K562 (cell line): ENCODE measurements around the gene TMEM41A. TPM values are rescaled to one million over a fixed set of nuclear protein-coding genes. Genes with fewer than 3 reads are reported as not detected.
A peak's percentile ranks its signal among the peaks of the same experiment; 100 is the strongest.

Source experiments
- ARID1B ChIP-seq: fragments of 450-650 bp; IDR thresholded peaks from 2 replicates; pipeline ENCODE4 v1.6.1; 2016; ENCODE audit warnings: antibody characterized with exemption, mild to moderate bottlenecking, inconsistent platforms
- BDP1 ChIP-seq: IDR thresholded peaks from 3 replicates; pipeline ENCODE4 v1.6.1; 2011; ENCODE audit not compliant: insufficient read length, insufficient read depth
- CBFA2T3 ChIP-seq: fragments of 450-650 bp; IDR thresholded peaks from 2 replicates; pipeline ENCODE4 v1.6.1; 2017
- CEBPB ChIP-seq: fragments of 450-650 bp; IDR thresholded peaks from 2 replicates; pipeline ENCODE4 v1.6.1; 2016; ENCODE audit warnings: missing genetic modification characterization, missing compliant biosample characterization
- DLX4 ChIP-seq: fragments of 250-450 bp; sonication (Bioruptor Pico); IDR thresholded peaks from 2 replicates; pipeline ENCODE4 v1.6.1; 2021; ENCODE audit warnings: mild to moderate bottlenecking
- DMBX1 ChIP-seq: fragments of 250-450 bp; sonication (Bioruptor Pico); IDR thresholded peaks from 2 replicates; pipeline ENCODE4 v1.8.0; 2022; ENCODE audit warnings: inconsistent platforms, mild to moderate bottlenecking, moderate library complexity, borderline replicate concordance
- ELF1 ChIP-seq: fragments of 200-800 bp; sonication (Bioruptor generic); IDR thresholded peaks from 2 replicates; pipeline ENCODE4 v1.6.1; 2016; ENCODE audit warnings: missing genetic modification characterization, missing compliant biosample characterization
- ESRRA ChIP-seq: fragments of 450-650 bp; IDR thresholded peaks from 2 replicates; pipeline ENCODE4 v1.6.1; 2014; ENCODE audit warnings: low read depth, mild to moderate bottlenecking, moderate library complexity, borderline replicate concordance
- FOS ChIP-seq: IDR thresholded peaks from 3 replicates; pipeline ENCODE4 v1.6.1; 2011; ENCODE audit not compliant: insufficient read length; ENCODE audit errors: extremely low read depth
- HCFC1 ChIP-seq: IDR thresholded peaks from 2 replicates; pipeline ENCODE4 v1.6.1; 2012; ENCODE audit warnings: low read depth, low read length, improper control_type of control experiment
- HDAC8 ChIP-seq: fragments of 450-650 bp; IDR thresholded peaks from 2 replicates; pipeline ENCODE4 v1.6.1; 2016; ENCODE audit warnings: mild to moderate bottlenecking, missing genetic modification characterization, moderate library complexity, missing compliant biosample characterization
- L3MBTL2 ChIP-seq: fragments of 450-650 bp; IDR thresholded peaks from 2 replicates; pipeline ENCODE4 v1.6.1; 2016; ENCODE audit warnings: mild to moderate bottlenecking, moderate library complexity
- MNT ChIP-seq, 2 experiments: fragments of 450-650 bp; conservative IDR thresholded peaks; 2 replicates each; pipeline ENCODE4 v1.6.1; 2017; ENCODE audit warnings: mild to moderate bottlenecking in 2 of 2, moderate library complexity in 2 of 2
- MTF1 ChIP-seq: fragments of 250-450 bp; sonication (Bioruptor Pico); IDR thresholded peaks from 2 replicates; pipeline ENCODE4 v1.9.0; 2021; ENCODE audit warnings: moderate library complexity, mild to moderate bottlenecking, inconsistent platforms, borderline replicate concordance
- NFATC3 ChIP-seq: fragments of 450-650 bp; IDR thresholded peaks from 2 replicates; pipeline ENCODE4 v1.6.1; 2017; ENCODE audit warnings: mild to moderate bottlenecking
- PHF8 ChIP-seq: fragments of 200-600 bp; sonication (generic); IDR thresholded peaks from 2 replicates; pipeline ENCODE4 v1.6.1; 2012; ENCODE audit warnings: mixed run types, mild to moderate bottlenecking, inconsistent platforms, low read length, moderate library complexity, borderline replicate concordance
- PYGO2 ChIP-seq: fragments of 450-650 bp; IDR thresholded peaks from 2 replicates; pipeline ENCODE4 v1.6.1; 2016; ENCODE audit warnings: mild to moderate bottlenecking, missing genetic modification characterization, moderate library complexity, missing compliant biosample characterization
- TCFL5 ChIP-seq: fragments of 250-450 bp; sonication (Bioruptor Pico); conservative IDR thresholded peaks from 2 replicates; pipeline ENCODE4 v1.6.1; 2021; ENCODE audit warnings: mild to moderate bottlenecking, moderate library complexity, matching md5 sums
- TEAD2 ChIP-seq: fragments of 450-650 bp; IDR thresholded peaks from 2 replicates; pipeline ENCODE4 v1.6.1; 2016; ENCODE audit warnings: missing genetic modification characterization, control low read depth, missing compliant biosample characterization
- TSC22D4 ChIP-seq: fragments of 450-650 bp; IDR thresholded peaks from 2 replicates; pipeline ENCODE4 v1.6.1; 2016; ENCODE audit warnings: missing genetic modification characterization, missing biosample characterization, control low read depth
- ZFP36 ChIP-seq: fragments of 150-350 bp; IDR thresholded peaks from 2 replicates; pipeline ENCODE4 v1.6.1; 2018; ENCODE audit warnings: low read length, low read depth; ENCODE audit not compliant: partially characterized antibody
- ZKSCAN1 ChIP-seq: fragments of 150-350 bp; IDR thresholded peaks from 2 replicates; pipeline ENCODE4 v1.6.1; 2016; ENCODE audit warnings: low read depth, low read length
- ZNF133 ChIP-seq: fragments of 250-450 bp; sonication (Bioruptor Pico); IDR thresholded peaks from 2 replicates; pipeline ENCODE4 v1.4.0; 2020; ENCODE audit warnings: mild to moderate bottlenecking
- ZNF41 ChIP-seq: fragments of 250-450 bp; sonication (Bioruptor Pico); conservative IDR thresholded peaks from 2 replicates; pipeline ENCODE4 v1.4.0; 2020; ENCODE audit warnings: mild to moderate bottlenecking
- ZSCAN32 ChIP-seq: fragments of 450-650 bp; formaldehyde crosslinking; IDR thresholded peaks from 2 replicates; pipeline ENCODE4 v1.4.0; 2020; ENCODE audit warnings: mild to moderate bottlenecking, moderate library complexity
- polyA plus RNA-seq, 8 experiments: library from polyadenylated mRNA; depleted of rRNA in 4 of 8; stranded (reverse) in 5 of 8; unstranded in 3 of 8; fragments of >200 nt; fragmentation: Nextera tagmentation in 2 of 8; fragmentation: Illumina TruSeq in 1 of 8; extraction: Ambion mirVana in 2 of 8; extraction: Trizol in 1 of 8; gene quantifications; 2 replicates each; pipeline versions ENCODE4 v1.2.1 to v1.2.3, GENCODE V29; 2011 to 2014; ENCODE audit warnings: inconsistent platforms in 1 of 8, missing spikeins in 1 of 8
- total RNA-seq, 7 experiments: library from RNA; depleted of rRNA in 6 of 7; stranded (reverse); fragments of >200 nt in 6 of 7; fragmentation: Illumina TruSeq in 2 of 7; extraction: Trizol in 2 of 7; gene quantifications; 2 replicates each; pipeline versions ENCODE4 v1.2.1 to v1.2.3, GENCODE V29; 2011 to 2021; ENCODE audit warnings: low replicate concordance in 1 of 7
- TF ChIP-seq, protein P1 (sequence below): fragments of 250-450 bp; sonication (Bioruptor Pico); IDR thresholded peaks from 2 replicates; pipeline ENCODE4 v1.5.0; 2021
- TF ChIP-seq, protein P2 (sequence below): fragments of 250-450 bp; sonication (Bioruptor Pico); IDR thresholded peaks from 2 replicates; pipeline ENCODE4 v1.8.0; 2021; ENCODE audit warnings: moderate library complexity, mild to moderate bottlenecking, inconsistent platforms
- TF ChIP-seq, protein P3 (sequence below): sonication (generic); formaldehyde crosslinking; IDR thresholded peaks from 2 replicates; pipeline ENCODE4 v1.8.0; 2023; ENCODE audit warnings: mild to moderate bottlenecking, missing genetic modification reagents

TMEM41A gene
- total and polyA plus RNA-seq, 9 of the 15 experiments (the other 6 are each of a cell fraction or from before 2014, with no cell fraction given) = 22.5 to 65.9 (median 31.5) TPM

DNA sequence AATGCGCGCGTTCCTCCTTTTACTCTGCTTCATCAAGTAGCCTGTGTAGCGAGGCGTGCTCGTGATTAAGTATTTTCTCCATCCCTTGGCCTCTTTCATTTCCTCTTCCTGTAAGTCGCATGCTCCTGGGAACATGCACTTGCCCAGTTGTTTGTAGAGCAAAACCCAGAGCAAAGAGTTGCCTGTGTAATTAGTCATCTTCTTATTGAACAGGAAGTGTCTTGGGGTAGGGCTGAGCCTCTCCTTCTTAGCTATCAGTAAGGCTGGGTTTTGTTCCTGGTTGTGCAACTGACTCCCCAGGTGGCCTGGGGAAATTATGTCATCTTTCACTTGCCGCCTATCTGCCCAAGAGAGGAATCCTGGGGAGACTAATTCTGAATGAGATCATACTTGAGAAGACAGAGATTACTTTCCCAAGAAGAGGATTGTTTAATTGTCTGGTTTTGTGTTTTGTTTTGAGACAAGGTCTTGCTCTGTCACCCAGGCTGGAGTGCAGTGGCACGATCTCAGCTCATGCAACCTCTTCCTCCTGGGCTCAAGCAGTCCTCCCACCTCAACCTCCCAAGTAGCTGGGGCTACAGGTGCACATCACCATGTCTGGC is 38.6 kb upstream of the TMEM41A start (continued):
- TF ChIP-seq MTF1 (no peak), HDAC8 (tag) (no peak), ELF1 (peak; percentile 72), DLX4 (CRISPR knock-in tag) (no peak), MNT (conservative IDR thresholded peaks at IDR 0.05) (peak in 1 of 2 experiments; percentile 43; a peak in 1 of 4 replicates), DMBX1 (CRISPR knock-in tag) (no peak), ZKSCAN1 (no peak), ARID1B (peak; percentile 71), PHF8 (no peak), ZNF133 (CRISPR knock-in tag) (no peak), TSC22D4 (tag) (no peak), TCFL5 (CRISPR knock-in tag) (no peak), ZFP36 (peak; percentile 25), L3MBTL2 (peak; percentile 70), NFATC3 (no peak), BDP1 (no peak), ZNF41 (no peak), CEBPB (tag) (peak; percentile 99), ESRRA (no peak), HCFC1 (no peak), ZSCAN32 (no peak), FOS (no peak), PYGO2 (no peak), CBFA2T3 (peak; percentile 70), TEAD2 (tag) (no peak)
- TF ChIP-seq, protein P1, sequence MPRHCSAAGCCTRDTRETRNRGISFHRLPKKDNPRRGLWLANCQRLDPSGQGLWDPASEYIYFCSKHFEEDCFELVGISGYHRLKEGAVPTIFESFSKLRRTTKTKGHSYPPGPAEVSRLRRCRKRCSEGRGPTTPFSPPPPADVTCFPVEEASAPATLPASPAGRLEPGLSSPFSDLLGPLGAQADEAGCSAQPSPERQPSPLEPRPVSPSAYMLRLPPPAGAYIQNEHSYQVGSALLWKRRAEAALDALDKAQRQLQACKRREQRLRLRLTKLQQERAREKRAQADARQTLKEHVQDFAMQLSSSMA (CRISPR knock-in tag) = no peak
- TF ChIP-seq, protein P2, sequence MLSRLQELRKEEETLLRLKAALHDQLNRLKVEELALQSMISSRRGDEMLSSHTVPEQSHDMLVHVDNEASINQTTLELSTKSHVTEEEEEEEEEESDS (CRISPR knock-in tag) = no peak
- TF ChIP-seq, protein P3, sequence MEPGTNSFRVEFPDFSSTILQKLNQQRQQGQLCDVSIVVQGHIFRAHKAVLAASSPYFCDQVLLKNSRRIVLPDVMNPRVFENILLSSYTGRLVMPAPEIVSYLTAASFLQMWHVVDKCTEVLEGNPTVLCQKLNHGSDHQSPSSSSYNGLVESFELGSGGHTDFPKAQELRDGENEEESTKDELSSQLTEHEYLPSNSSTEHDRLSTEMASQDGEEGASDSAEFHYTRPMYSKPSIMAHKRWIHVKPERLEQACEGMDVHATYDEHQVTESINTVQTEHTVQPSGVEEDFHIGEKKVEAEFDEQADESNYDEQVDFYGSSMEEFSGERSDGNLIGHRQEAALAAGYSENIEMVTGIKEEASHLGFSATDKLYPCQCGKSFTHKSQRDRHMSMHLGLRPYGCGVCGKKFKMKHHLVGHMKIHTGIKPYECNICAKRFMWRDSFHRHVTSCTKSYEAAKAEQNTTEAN = no peak
